Neuronal stem cell (in vitro differentiated cells): ENCODE results near the gene POLR1A.
A peak's percentile ranks its signal among the peaks of the same experiment; 100 is the strongest.

Source experiments
- DNase-seq: peaks from one replicate; pipeline ENCODE4 v3.0.0-alpha.2; 2013; ENCODE audit warnings: low spot score
- H2AFZ ChIP-seq: one replicate; pipeline ENCODE4 v1.6.1; 2013; ENCODE audit warnings: mild to moderate bottlenecking, low read length, inconsistent platforms
- H2AK5ac ChIP-seq: 2 replicates; pipeline ENCODE4 v1.6.1; 2013; ENCODE audit warnings: low read depth, mild to moderate bottlenecking, inconsistent platforms, low read length, moderate library complexity, mixed read lengths
- H2BK120ac ChIP-seq: 2 replicates; pipeline ENCODE4 v1.6.1; 2013; ENCODE audit warnings: low read depth, mild to moderate bottlenecking, inconsistent platforms, low read length, moderate library complexity, mixed read lengths
- H2BK12ac ChIP-seq: one replicate; pipeline ENCODE4 v1.6.1; 2013; ENCODE audit warnings: low read length, inconsistent platforms
- H2BK15ac ChIP-seq: 2 replicates; pipeline ENCODE4 v1.6.1; 2013; ENCODE audit warnings: mild to moderate bottlenecking, low read length, inconsistent platforms, mixed read lengths
- H2BK5ac ChIP-seq: one replicate; pipeline ENCODE4 v1.6.1; 2013; ENCODE audit warnings: inconsistent platforms, mild to moderate bottlenecking, low read length, moderate library complexity
- H3K14ac ChIP-seq: one replicate; pipeline ENCODE4 v1.6.1; 2013; ENCODE audit warnings: low read length, inconsistent platforms
- H3K18ac ChIP-seq: 2 replicates; pipeline ENCODE4 v1.6.1; 2013; ENCODE audit warnings: low read length, inconsistent platforms
- H3K23ac ChIP-seq: 2 replicates; pipeline ENCODE4 v1.6.1; 2013; ENCODE audit warnings: low read depth, mild to moderate bottlenecking, mixed read lengths, low read length, inconsistent platforms; ENCODE audit not compliant: poor library complexity
- H3K27ac ChIP-seq: replicated peaks from 3 replicates; pipeline ENCODE4 v1.5.1; 2013; ENCODE audit warnings: low read length, inconsistent platforms
- H3K27me3 ChIP-seq, 3 experiments: 2 replicates each; pipeline ENCODE4 v1.6.1; 2013; ENCODE audit warnings: low read length in 3 of 3, mild to moderate bottlenecking in 2 of 3, inconsistent platforms in 1 of 3, low read depth in 1 of 3, mixed read lengths in 1 of 3, moderate library complexity in 1 of 3; ENCODE audit not compliant: control insufficient read depth in 3 of 3, insufficient read depth in 3 of 3
- H3K36me3 ChIP-seq, 2 donors: replicated peaks in 1 of 2; 2 replicates each; pipeline ENCODE4 v1.6.1; 2013; ENCODE audit warnings: low read length in 2 of 2; ENCODE audit not compliant: control insufficient read depth in 2 of 2, insufficient read depth in 2 of 2
- H3K4ac ChIP-seq: 2 replicates; pipeline ENCODE4 v1.6.1; 2013; ENCODE audit warnings: inconsistent platforms, mild to moderate bottlenecking, low read length, moderate library complexity
- H3K4me1 ChIP-seq, 2 donors: 1 replicate in 1 of 2; 2 replicates in 1 of 2; pipeline ENCODE4 v1.6.1; 2013; ENCODE audit warnings: low read length in 2 of 2, low read depth in 1 of 2; ENCODE audit not compliant: control insufficient read depth in 2 of 2, insufficient read depth in 1 of 2
- H3K4me2 ChIP-seq: one replicate; pipeline ENCODE4 v1.6.1; 2013; ENCODE audit warnings: mild to moderate bottlenecking, low read length, inconsistent platforms; ENCODE audit not compliant: insufficient read depth, poor library complexity, severe bottlenecking
- H3K4me3 ChIP-seq, 2 donors: 2 replicates each; pipeline ENCODE4 v1.5.1; 2013; ENCODE audit warnings: low read length in 2 of 2, mild to moderate bottlenecking in 2 of 2, inconsistent platforms in 1 of 2, moderate library complexity in 1 of 2
- H3K79me1 ChIP-seq: one replicate; pipeline ENCODE4 v1.6.1; 2013; ENCODE audit warnings: low read depth, mild to moderate bottlenecking, inconsistent platforms, low read length, moderate library complexity
- H3K9ac ChIP-seq: one replicate; pipeline ENCODE4 v1.6.1; 2013; ENCODE audit warnings: mild to moderate bottlenecking, low read depth, low read length, inconsistent platforms; ENCODE audit not compliant: poor library complexity
- H3K9me3 ChIP-seq, 2 donors: replicated peaks in 1 of 2; 2 replicates each; pipeline versions ENCODE3 to v1.6.1; 2013; ENCODE audit warnings: low read length in 2 of 2, mild to moderate bottlenecking in 2 of 2, inconsistent platforms in 1 of 2, low read depth in 1 of 2, mixed read lengths in 1 of 2, moderate library complexity in 1 of 2; ENCODE audit not compliant: control insufficient read depth in 2 of 2, insufficient read depth in 1 of 2
- H4K8ac ChIP-seq: one replicate; pipeline ENCODE4 v1.6.1; 2013; ENCODE audit warnings: low read depth, mild to moderate bottlenecking, inconsistent platforms, low read length, moderate library complexity
- H4K91ac ChIP-seq: one replicate; pipeline ENCODE4 v1.6.1; 2013; ENCODE audit warnings: low read length, low read depth, mild to moderate bottlenecking, inconsistent platforms; ENCODE audit not compliant: poor library complexity
- WGBS, 2 donors: extraction: QIAGEN DNeasy Blood & Tissue Kit; methylation state at CpG; one replicate each; pipeline ENCODE4 v1.1.7; 2013; ENCODE audit warnings: missing lambda C conversion rate in 2 of 2, mixed read lengths in 1 of 2; ENCODE audit not compliant: insufficient read length in 2 of 2, insufficient replicate concordance in 1 of 2; ENCODE audit errors: extremely low coverage in 2 of 2; 5-methylcytosine and 5-hydroxymethylcytosine counted together

POLR1A gene

GRCh38 chr2:86029873-86030272 lies 75.8 kb downstream of the POLR1A start:
- Histone ChIP-seq H3K23ac (no peak overlapping the region), H2BK5ac (no peak overlapping the region), H2BK15ac (no peak overlapping the region), H3K4ac (no peak overlapping the region), H3K36me3 (peaks cover 77 to 99% of the 10 kb centered on the region in 2 donors), H3K79me1 (peaks cover 3% of the 10 kb centered on the region), H2AFZ (no peak overlapping the region), H3K4me3 (no peak overlapping the region), H3K27ac (no peak overlapping the region), H3K4me2 (no peak overlapping the region), H4K8ac (no peak overlapping the region), H3K4me1 (no peaks in the 10 kb centered on the region), H3K27me3 (no peaks in the 10 kb centered on the region), H3K9me3 (no peaks in the 10 kb centered on the region), H4K91ac (no peak overlapping the region), H3K9ac (no peak overlapping the region), H2BK120ac (no peak overlapping the region), H2BK12ac (no peak overlapping the region), H2AK5ac (no peak overlapping the region), H3K14ac (no peak overlapping the region), H3K18ac (no peak overlapping the region)
- no CpG with 5 or more reads among the region's 14 CpGs for WGBS, 2 donors
- DNase-seq, result no peak

- H3K27me3 ChIP-seq, result no peaks in the 10 kb centered on the region
- no peak overlapping the region for H2AFZ ChIP-seq
- no peak overlapping the region for H2BK15ac ChIP-seq
- H3K4ac ChIP-seq, result no peak overlapping the region
- no peaks in the 10 kb centered on the region for H3K4me1 ChIP-seq
- no peak overlapping the region for H2BK5ac ChIP-seq
- H2BK120ac ChIP-seq, result no peak overlapping the region
- no peak for DNase-seq
- H4K91ac ChIP-seq, result no peak overlapping the region
- no peak overlapping the region for H2AK5ac ChIP-seq
- WGBS, 2 donors, result no CpG with 5 or more reads among the region's 13 CpGs
- no peak overlapping the region for H3K4me2 ChIP-seq
- H2BK12ac ChIP-seq, result no peak overlapping the region
- no peak overlapping the region for H3K14ac ChIP-seq
- peak overlapping the region; percentile 24 for H4K8ac ChIP-seq
- H3K23ac ChIP-seq, result no peak overlapping the region
- H3K27ac ChIP-seq, result no peak overlapping the region
- no peak overlapping the region for H3K18ac ChIP-seq
- H3K9me3 ChIP-seq, result no peaks in the 10 kb centered on the region
- H3K79me1 ChIP-seq, result peaks cover 3% of the 10 kb centered on the region
- peaks cover 77 to 99% of the 10 kb centered on the region in 2 donors for H3K36me3 ChIP-seq
- no peak overlapping the region for H3K4me3 ChIP-seq
- H3K9ac ChIP-seq, result no peak overlapping the region
These were observed 76.8 kb downstream of the POLR1A start for GRCh38 chr2:86028766-86029381.

DNA sequence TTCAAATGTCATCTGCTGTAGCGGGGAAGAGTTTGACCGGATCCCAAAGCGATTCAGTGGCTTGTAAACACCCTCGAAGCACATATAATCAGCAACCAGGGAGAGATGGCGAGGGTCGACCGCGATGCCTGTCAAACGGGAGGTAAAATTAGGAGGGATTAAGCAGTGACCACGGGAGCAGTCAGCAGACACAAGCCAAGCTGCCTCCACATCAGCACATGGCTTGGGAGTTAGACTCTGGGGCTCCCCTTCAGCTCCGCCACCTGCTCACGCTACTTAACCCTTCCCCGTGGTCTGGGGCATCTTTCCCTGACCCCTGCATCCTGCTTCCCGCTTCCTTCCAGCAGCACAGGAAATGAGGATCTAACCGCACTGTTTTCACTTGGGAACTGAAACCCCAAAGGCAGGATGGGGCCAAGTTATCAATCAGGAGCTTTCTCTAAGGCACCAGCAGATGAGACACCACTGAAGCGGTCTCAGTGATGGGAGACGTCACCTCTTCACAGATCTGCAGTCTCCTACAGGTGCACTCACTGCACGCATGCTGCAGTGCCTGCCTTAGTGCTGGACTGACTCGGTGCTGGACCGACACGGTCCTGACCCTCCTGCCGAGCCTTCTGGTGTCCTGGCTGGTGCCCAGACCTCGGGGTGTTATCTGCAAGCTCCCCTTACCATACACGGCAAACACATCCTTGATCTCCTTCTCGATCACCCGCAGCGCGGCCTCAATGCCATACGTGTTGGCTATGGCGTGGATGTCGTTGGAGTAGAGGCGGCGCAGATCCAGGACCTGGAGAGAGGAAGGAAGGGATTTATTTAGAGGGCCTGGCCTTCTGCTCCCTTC lies 77.5 kb downstream of the POLR1A start:
- Histone ChIP-seq H2AFZ (no peak overlapping the region), H3K9me3 (no peaks in the 10 kb centered on the region), H3K4me2 (no peak overlapping the region), H3K4ac (no peak overlapping the region), H2AK5ac (no peak overlapping the region), H3K18ac (no peak overlapping the region), H2BK120ac (no peak overlapping the region), H3K27ac (no peak overlapping the region), H3K27me3 (no peaks in the 10 kb centered on the region), H2BK12ac (no peak overlapping the region), H4K8ac (peak overlapping the region; percentile 24), H3K4me1 (no peaks in the 10 kb centered on the region), H3K9ac (no peak overlapping the region), H3K36me3 (peaks cover 70 to 93% of the 10 kb centered on the region in 2 donors), H3K14ac (no peak overlapping the region), H3K79me1 (peaks cover 3% of the 10 kb centered on the region), H2BK15ac (no peak overlapping the region), H3K23ac (no peak overlapping the region), H4K91ac (no peak overlapping the region), H2BK5ac (peak overlapping the region; percentile 35), H3K4me3 (no peak overlapping the region)
- no CpG with 5 or more reads among the region's 33 CpGs for WGBS, 2 donors
- DNase-seq, result no peak

- Histone ChIP-seq H2BK5ac (peak overlapping the region; percentile 35), H3K27ac (no peak overlapping the region), H3K79me1 (peaks cover 3% of the 10 kb centered on the region), H2BK15ac (no peak overlapping the region), H2AK5ac (no peak overlapping the region), H4K8ac (no peak overlapping the region), H3K4me2 (no peak overlapping the region), H3K9me3 (no peaks in the 10 kb centered on the region), H3K4ac (no peak overlapping the region), H3K23ac (no peak overlapping the region), H2BK120ac (no peak overlapping the region), H2BK12ac (no peak overlapping the region), H3K4me3 (no peak overlapping the region), H2AFZ (no peak overlapping the region), H3K27me3 (no peaks in the 10 kb centered on the region), H3K14ac (no peak overlapping the region), H4K91ac (no peak overlapping the region), H3K36me3 (peaks cover 65 to 86% of the 10 kb centered on the region in 2 donors), H3K18ac (no peak overlapping the region), H3K4me1 (no peaks in the 10 kb centered on the region), H3K9ac (no peak overlapping the region)
- DNase-seq, result no peak
- WGBS, 2 donors, result no CpG with 5 or more reads among the region's 17 CpGs
These were observed 78.3 kb downstream of the POLR1A start for GRCh38 chr2:86027196-86027921.
